ENCODE measurements around the gene ESRRA. TPM values are rescaled to one million over a fixed set of nuclear protein-coding genes. Genes with fewer than 3 reads are reported as not detected.

Gene ESRRA
- polyA plus RNA-seq, 3 donors from 2014 or later = 4.6 to 18.0 (median 8.7) TPM

DNA sequence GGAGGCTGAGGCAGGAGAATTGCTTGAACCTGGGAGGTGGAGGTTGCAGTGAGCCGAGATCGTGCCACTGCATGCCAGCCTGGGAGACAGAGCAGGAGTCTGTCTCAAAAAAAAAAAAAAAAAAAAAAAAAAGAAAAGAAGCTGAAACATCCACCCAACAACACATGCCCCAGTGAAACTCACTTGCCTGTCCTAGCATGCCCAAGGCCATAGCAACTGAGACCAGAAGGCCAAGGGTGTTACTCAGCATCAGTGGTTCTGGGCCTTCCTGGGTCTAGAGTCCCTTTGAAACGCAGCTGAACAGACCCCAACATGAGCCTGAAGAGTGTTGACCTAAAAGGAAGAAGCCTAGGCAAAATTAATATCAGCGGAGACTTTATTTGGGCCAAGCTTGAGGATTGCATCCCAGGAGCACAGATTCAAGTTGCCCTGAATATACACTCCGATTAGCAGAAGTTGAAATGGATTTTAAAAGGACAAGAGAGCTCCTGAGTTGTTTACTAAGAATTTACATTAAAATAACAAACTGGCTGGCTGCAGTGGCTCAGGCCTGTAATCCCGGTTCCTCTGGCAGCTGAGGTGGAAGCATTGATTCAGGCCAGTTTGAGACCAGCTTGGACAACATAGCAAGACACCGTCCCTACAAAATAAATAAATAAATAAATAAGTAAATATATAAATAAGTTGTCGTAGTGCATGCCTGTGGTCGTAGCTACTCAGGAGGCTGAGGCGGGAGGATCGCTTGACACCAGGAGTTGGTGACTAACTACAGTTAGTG, 19.6 kb downstream of the ESRRA start:
- Mint-ChIP-seq H3K27ac (peak overlapping the region in 1 of 6 donors; percentile 40), H3K4me1 (peaks cover 15 to 20% of the 10 kb centered on the region in 2 donors), H3K4me3 (no peak overlapping the region), H3K27me3 (ENCODE audit: low read depth in 3 of 3) (no peaks in the 10 kb centered on the region), H3K36me3 (peaks cover 0 to 8% (median 3%) of the 10 kb centered on the region in 3 donors), H3K9me3 (no peaks in the 10 kb centered on the region)
- DNase-seq = no peak

DNA sequence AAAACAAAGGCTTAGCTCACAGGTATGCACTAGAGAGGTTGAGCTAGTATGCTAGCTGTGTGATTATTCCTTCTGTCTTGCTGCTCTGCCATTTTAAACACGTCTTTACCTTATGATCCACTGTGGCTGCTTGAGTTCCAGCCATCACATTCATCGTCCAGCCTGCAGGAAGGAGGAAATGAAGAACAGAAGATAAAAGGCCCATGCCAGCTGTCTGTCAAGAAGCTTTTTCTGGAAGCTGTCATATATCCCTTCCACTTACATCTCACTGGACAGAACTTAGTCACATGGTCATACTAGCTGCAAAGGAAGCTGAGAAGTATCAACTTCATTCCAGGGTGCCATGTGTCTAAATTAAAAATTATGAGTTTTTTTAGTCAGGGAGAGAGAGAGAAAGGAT, 22.1 kb downstream of the ESRRA start:
- no peak for DNase-seq
- H3K4me3 Mint-ChIP-seq = no peak overlapping the region
- H3K9me3 Mint-ChIP-seq = no peaks in the 10 kb centered on the region
- no peaks in the 10 kb centered on the region for H3K36me3 Mint-ChIP-seq
- H3K27me3 Mint-ChIP-seq (ENCODE audit: low read depth in 3 of 3) = peaks cover 2 to 10% (median 3%) of the 10 kb centered on the region in 3 donors
- peaks cover 22 to 26% of the 10 kb centered on the region in 2 donors for H3K4me1 Mint-ChIP-seq
- H3K27ac Mint-ChIP-seq = no peak overlapping the region

DNA sequence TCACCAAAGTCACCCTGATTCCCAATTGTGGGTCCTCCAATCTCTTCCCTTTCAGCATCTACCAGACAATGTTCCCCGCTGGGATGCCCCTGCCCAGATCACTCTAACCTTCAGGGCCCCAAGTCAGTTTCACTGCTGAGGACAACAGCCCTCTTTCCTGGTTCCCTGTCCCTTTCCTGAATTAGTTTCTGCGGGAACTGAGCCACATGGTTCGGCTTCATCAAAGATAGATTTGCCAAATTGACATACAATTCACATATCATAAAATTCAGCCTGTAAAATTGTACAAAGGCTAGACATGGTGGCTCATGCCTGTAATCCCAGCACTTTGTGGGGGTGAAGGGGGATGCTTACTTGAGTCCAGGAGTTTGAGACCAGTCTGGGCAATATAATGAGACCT, 22.7 kb downstream of the ESRRA start:
- Mint-ChIP-seq H3K27me3 (ENCODE audit: low read depth in 3 of 3) (peaks cover 2 to 10% (median 3%) of the 10 kb centered on the region in 3 donors), H3K4me3 (no peak overlapping the region), H3K9me3 (no peaks in the 10 kb centered on the region), H3K27ac (no peak overlapping the region), H3K36me3 (no peaks in the 10 kb centered on the region), H3K4me1 (peaks cover 22 to 26% of the 10 kb centered on the region in 2 donors)
- no peak for DNase-seq

DNA sequence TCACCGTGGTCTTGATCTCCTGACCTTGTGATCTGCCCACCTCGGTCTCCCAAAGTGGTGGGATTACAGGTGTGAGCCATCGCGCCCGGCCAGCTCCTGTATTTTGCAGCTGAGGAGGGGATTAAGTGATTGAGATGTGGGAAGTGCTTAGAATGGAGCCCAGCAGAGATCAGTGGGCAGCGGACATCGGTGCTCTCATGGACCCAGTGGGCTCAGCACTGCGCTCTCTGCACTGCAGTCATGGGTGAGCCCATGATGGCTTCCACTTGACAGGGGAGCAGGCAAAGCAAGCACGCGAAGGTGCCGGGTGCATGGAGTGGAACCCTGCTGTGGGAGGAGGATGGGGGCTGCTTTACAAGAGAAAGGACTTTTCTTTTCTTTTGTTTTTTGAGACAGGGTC, 25.6 kb downstream of the ESRRA start:
- no peaks in the 10 kb centered on the region for H3K9me3 Mint-ChIP-seq
- H3K4me3 Mint-ChIP-seq = peak overlapping the region; percentile 20 to 79 (median 63)
- peaks cover 22 to 31% of the 10 kb centered on the region in 2 donors for H3K4me1 Mint-ChIP-seq
- H3K27ac Mint-ChIP-seq = peak overlapping the region; percentile 71 to 87 (median 82)
- H3K36me3 Mint-ChIP-seq = peaks cover 0 to 4% (median 0%) of the 10 kb centered on the region in 3 donors
- H3K27me3 Mint-ChIP-seq (ENCODE audit: low read depth in 3 of 3) = peaks cover 2 to 10% (median 3%) of the 10 kb centered on the region in 3 donors
- DNase-seq = no peak

DNA sequence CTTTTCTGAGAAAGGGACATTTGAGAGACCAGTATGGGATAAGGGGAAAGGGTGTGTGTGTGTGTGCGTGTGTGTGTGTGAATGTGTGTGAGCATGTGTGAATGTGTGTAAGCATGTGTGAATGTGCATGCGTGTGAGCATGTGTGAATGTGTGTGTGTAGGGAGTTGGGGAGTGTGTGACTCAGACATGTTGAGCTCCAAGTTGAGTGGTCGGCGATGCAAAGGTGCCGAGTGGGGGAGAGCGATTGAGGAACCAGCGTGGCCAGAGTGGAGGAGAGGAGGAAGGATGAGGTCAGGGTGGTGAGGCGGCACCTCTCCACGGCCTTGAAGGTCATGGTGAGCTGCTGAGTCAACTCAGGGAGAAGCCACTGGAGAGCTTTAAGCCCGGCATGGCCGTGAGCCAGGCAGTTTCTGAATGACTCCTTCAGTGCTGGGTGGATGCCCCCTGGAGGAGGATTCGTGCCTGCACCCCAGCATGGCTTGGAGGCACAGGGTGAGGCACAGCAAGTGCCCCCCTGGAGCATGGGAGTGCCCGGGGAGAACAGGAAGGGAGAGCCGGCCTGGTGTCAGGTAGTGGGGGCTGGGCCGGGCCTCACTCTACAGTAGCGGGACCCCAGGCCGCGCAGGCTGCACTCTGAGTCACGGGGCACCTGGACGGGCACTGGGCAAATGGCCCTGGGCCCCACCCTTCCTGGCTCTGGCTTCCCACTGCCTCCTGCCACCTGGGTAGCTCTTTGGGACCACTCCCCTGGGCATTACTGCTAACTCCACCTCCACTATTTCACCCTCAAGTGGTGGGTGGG, 26.4 kb downstream of the ESRRA start:
- Mint-ChIP-seq H3K9me3 (no peaks in the 10 kb centered on the region), H3K27ac (peak overlapping the region; percentile 71 to 87 (median 82)), H3K4me1 (peaks cover 22 to 31% of the 10 kb centered on the region in 2 donors), H3K27me3 (ENCODE audit: low read depth in 3 of 3) (peaks cover 2 to 12% (median 3%) of the 10 kb centered on the region in 3 donors), H3K36me3 (peaks cover 0 to 4% (median 0%) of the 10 kb centered on the region in 3 donors), H3K4me3 (peak overlapping the region; percentile 63 to 79 (median 70))
- DNase-seq = peak; percentile 85 to 86 (median 85)

DNA sequence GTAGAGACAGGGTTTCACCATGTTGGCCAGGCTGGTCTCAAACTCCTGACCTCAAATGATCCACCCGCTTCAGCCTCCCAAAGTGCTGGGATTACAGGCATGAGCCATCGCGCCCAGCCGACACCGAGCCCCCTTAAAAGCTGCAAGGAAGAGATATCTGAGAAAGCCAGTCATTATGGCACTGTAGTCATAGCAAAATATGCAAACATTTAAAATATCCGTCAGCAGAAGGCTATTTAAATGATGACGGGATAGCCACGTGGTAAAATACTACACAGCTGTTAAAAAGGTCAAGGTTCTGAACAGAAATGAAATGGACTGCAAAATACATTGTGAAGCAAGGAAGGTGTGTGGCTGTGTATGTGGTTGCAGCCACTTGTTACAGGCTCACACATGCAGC, 28.2 kb downstream of the ESRRA start:
- H3K27ac Mint-ChIP-seq = peak overlapping the region in 2 of 6 donors; percentile 17 to 49
- peaks cover 0 to 14% (median 4%) of the 10 kb centered on the region in 3 donors for H3K36me3 Mint-ChIP-seq
- H3K9me3 Mint-ChIP-seq = no peaks in the 10 kb centered on the region
- peaks cover 2 to 12% (median 3%) of the 10 kb centered on the region in 3 donors for H3K27me3 Mint-ChIP-seq (ENCODE audit: low read depth in 3 of 3)
- H3K4me1 Mint-ChIP-seq = peaks cover 32 to 41% of the 10 kb centered on the region in 2 donors
- H3K4me3 Mint-ChIP-seq = no peak overlapping the region
- DNase-seq = no peak

DNA sequence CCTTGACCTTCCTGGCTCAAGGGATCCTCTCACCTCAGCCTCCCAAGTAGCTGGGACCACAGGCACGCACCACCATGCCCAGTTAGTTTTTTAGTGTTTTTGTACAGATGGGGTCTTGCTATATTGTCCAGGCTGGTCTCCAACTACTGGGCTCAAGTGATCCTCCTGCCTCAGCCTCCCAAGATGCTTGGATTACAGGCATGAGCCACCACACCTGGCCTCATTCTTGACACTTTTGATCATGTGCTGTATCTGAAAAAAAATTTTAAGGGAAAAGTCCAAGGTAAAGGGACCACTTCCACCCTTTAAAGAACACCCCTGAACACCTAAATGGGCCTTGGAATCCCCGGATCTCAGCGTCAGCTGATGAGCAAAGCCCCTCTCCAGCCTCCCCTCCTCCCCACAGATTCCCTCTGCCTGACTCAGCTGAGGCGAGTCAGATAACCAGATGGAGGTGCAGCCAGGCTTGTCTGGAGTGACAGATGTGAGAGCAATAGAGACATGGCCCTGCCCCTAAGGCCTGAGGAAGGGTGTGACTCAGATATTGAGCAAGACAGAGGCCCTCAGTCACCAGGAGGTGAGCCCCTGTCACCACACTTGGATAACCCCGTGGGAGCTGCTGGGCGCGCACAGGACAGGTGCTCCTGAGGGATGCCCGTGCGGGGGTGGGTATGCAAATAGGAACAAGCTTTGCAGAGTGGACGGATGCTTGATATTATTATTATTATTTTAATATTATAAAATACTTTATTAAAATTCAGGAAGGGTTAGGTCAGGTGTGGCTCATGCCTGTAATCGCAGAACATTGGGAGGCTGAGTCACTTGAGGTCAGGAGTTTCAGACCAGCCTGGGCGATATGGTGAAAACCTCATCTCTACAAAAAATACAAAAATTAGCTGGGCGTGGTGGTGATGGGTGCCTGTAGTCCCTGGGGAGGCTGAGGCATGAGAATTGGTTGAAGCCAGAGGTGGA, 29.7 kb downstream of the ESRRA start:
- no peak for DNase-seq
- Mint-ChIP-seq H3K36me3 (peaks cover 0 to 17% (median 7%) of the 10 kb centered on the region in 3 donors), H3K4me3 (no peak overlapping the region), H3K27ac (peak overlapping the region in 1 of 6 donors; percentile 13), H3K4me1 (peaks cover 45% of the 10 kb centered on the region in 2 donors), H3K9me3 (no peaks in the 10 kb centered on the region), H3K27me3 (ENCODE audit: low read depth in 3 of 3) (peaks cover 3 to 12% (median 4%) of the 10 kb centered on the region in 3 donors)

DNA sequence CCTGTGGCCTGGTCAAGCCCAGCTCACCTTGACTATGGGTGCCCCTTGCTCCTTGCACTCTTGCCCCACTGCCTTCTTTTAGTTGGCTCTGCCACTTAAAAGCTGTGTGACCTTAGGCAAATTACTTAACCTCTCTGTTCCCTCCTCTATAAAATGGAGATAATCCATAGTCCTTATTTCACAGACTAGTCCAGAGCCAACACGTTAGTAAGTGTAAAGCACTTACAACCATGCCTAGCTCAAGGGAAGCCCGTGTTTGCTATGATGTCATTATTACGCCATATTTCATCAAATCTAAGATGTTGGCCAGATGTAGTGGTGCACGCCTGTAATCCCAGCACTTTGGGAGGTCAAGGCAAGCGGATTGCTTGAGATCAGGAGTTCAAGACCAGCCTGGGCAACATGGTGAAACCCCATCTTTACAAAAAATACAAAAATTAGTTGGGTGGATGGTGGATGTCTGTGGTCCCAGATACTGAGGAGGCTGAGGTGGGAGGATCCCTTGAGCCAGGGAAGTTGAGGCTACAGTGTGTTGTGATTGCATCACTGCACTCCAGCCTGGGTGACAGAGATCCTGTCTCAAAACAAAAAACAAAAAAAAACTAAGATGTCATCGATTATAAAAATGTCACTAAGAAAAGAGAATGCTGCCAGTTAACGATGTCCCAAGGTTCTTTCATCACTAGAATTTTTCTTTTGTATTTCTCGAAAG, 32.4 kb downstream of the ESRRA start:
- Mint-ChIP-seq H3K27me3 (ENCODE audit: low read depth in 3 of 3) (peaks cover 2 to 4% (median 4%) of the 10 kb centered on the region in 3 donors), H3K4me3 (peak overlapping the region in 3 of 5 donors; percentile 45 to 54 (median 46)), H3K36me3 (peaks cover 0 to 17% (median 7%) of the 10 kb centered on the region in 3 donors), H3K4me1 (peaks cover 37 to 45% of the 10 kb centered on the region in 2 donors), H3K27ac (peak overlapping the region; percentile 57 to 98 (median 78)), H3K9me3 (no peaks in the 10 kb centered on the region)
- DNase-seq = no peak

DNA sequence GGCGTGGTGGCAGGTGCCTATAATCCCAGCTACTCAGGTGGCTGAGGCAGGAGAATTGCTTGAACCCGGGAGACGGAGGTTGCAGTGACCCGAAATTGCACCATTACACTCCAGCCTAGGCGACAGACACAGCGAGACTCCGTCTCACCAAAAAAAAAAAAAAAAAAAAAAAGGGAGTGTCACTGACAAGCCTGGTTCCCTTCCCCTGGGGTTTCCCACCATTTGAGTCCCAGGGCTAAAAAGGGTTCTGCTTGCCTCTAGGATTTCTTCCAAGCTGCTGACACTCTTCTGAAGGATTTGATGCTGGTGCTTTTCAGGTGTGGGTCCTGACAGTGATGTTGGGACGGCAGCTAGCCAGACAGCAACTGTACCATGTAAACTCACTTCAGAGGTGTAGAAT, 33.4 kb downstream of the ESRRA start:
- peak overlapping the region; percentile 88 to 93 (median 89) for H3K4me3 Mint-ChIP-seq
- H3K27me3 Mint-ChIP-seq (ENCODE audit: low read depth in 3 of 3) = peaks cover 2 to 4% (median 4%) of the 10 kb centered on the region in 3 donors
- peaks cover 0 to 14% (median 7%) of the 10 kb centered on the region in 3 donors for H3K36me3 Mint-ChIP-seq
- H3K9me3 Mint-ChIP-seq = no peaks in the 10 kb centered on the region
- DNase-seq = no peak
- H3K27ac Mint-ChIP-seq = peak overlapping the region; percentile 95 to 99 (median 98)
- peaks cover 37 to 45% of the 10 kb centered on the region in 2 donors for H3K4me1 Mint-ChIP-seq

DNA sequence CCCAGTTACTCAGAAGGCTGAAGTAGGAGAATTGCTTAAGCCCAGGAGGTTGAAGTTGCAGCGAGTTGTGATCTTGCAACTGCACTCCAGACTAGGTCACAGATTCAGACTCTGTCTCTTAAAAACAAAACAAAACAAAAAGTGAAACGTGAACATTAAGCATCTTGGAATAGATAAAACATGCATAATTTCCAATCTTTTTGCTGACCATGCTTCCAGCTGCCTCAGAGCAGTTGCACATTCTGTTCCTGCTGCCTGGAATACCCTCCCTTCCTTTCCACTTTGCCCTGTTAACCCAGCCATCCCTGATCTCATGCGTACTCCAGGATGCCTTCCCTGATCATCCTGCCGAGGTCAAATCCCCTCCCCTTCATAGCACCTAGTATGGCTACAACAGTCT, 34.0 kb downstream of the ESRRA start:
- H3K9me3 Mint-ChIP-seq = no peaks in the 10 kb centered on the region
- H3K36me3 Mint-ChIP-seq = peaks cover 0 to 13% (median 7%) of the 10 kb centered on the region in 3 donors
- H3K27me3 Mint-ChIP-seq (ENCODE audit: low read depth in 3 of 3) = peaks cover 2 to 4% (median 4%) of the 10 kb centered on the region in 3 donors
- DNase-seq = no peak
- peaks cover 37 to 45% of the 10 kb centered on the region in 2 donors for H3K4me1 Mint-ChIP-seq
- peak overlapping the region; percentile 88 to 93 (median 89) for H3K4me3 Mint-ChIP-seq
- peak overlapping the region; percentile 95 to 99 (median 98) for H3K27ac Mint-ChIP-seq

DNA sequence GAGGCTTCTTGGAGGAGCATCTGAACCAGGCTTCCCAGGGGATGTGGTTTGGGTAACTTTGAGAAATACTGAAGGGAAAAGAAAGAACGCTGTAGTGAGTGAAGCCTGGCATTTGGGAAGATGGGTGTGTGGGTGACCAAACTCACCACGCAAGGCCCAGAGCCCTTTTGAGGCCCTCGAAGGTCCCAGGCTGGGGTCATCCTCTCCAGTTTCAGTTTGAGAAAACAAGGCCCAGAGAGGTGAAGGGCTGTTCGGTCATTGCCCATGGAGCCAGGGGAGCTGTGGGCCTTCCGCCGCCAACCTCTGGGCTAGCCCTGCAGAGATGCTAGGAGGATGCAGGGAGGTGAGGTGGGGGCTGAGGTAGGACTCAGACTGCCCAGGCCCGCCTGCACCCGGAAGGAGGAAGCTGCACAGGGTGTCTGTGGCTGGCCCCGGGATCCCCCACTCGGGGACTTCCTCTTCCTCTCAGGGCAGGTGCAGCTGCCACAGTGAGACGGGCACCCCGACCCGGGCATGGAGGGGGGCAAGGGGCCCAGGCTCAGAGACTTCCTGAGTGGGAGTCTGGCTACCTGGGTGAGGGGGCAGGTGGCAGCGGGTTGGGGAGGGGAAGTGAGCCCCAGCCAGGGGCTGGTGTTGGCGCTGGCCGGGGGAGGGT, 34.6 kb downstream of the ESRRA start, which contains the start of gene CCDC88B:
TSS of gene CCDC88B (plus strand) at position 451 of the 655 bp plus-strand sequence. CDS start at position 514, 63 bp downstream.
- Mint-ChIP-seq H3K36me3 (peaks cover 0 to 13% (median 7%) of the 10 kb centered on the region in 3 donors), H3K27me3 (ENCODE audit: low read depth in 3 of 3) (peaks cover 2 to 4% (median 4%) of the 10 kb centered on the region in 3 donors), H3K4me3 (peak within 1 kb of the TSS; percentile 88 to 93 (median 89)), H3K4me1 (peaks cover 37 to 45% of the 10 kb centered on the region in 2 donors), H3K9me3 (no peaks in the 10 kb centered on the region), H3K27ac (peak within 1 kb of the TSS; percentile 95 to 99 (median 98))
- peak; percentile 90 to 91 (median 90) for DNase-seq
